Right lobe of liver (tissue), 6 donors: ENCODE data around the gene GNB1. TPM values are rescaled to one million over a fixed set of nuclear protein-coding genes. Genes with fewer than 3 reads are reported as not detected.

Experiments used
- ATAC-seq, 4 donors: fragments of 200-7000 bp; cut with Tn5 transposase; one replicate each; pipeline ENCODE4 v1.9.1; 2020; ENCODE audit warnings: mild to moderate bottlenecking in 4 of 4, moderate library complexity in 4 of 4
- DNase-seq, 3 donors: peaks; one replicate each; pipeline ENCODE4 v3.0.0-alpha.2; 2020
- H3K27ac ChIP-seq, 3 donors: fragments of 200-600 bp; one replicate each; pipeline ENCODE4 v1.8.0; 2022
- H3K27me3 ChIP-seq, 2 donors: fragments of 200-600 bp; one replicate each; pipeline ENCODE4 v1.8.0; 2022
- H3K36me3 ChIP-seq, 4 donors: fragments of 200-600 bp; sonication (generic) in 1 of 4; one replicate each; pipeline versions ENCODE4 v1.5.1 to v1.8.0; 2017 to 2022; ENCODE audit warnings: control low read depth in 1 of 4
- H3K4me1 ChIP-seq, 4 donors: fragments of 200-600 bp; sonication (generic) in 1 of 4; one replicate each; pipeline versions ENCODE4 v1.5.1 to v1.8.0; 2017 to 2022; ENCODE audit warnings: control low read depth in 1 of 4
- H3K4me3 ChIP-seq, 3 donors: fragments of 200-600 bp; one replicate each; pipeline ENCODE4 v1.8.0; 2022
- H3K9me3 ChIP-seq, 4 donors: fragments of 200-600 bp; sonication (generic) in 1 of 4; one replicate each; pipeline versions ENCODE4 v1.5.1 to v1.8.0; 2017 to 2022; ENCODE audit warnings: control low read depth in 1 of 4
- POLR2A ChIP-seq: fragments of 450-650 bp; IDR thresholded peaks from one replicate; pipeline ENCODE4 v1.6.1; 2017; ENCODE audit warnings: antibody characterized with exemption, mild to moderate bottlenecking
- WGBS: methylation state at CpG from one replicate; pipeline ENCODE4 v1.1.6; 2018; ENCODE audit warnings: low coverage, low lambda C conversion rate; ENCODE audit not compliant: insufficient coverage; ENCODE audit errors: missing lambda C conversion rate; 5-methylcytosine and 5-hydroxymethylcytosine counted together
- intact Hi-C, 2 donors: fragments of 100-400 bp; cut with DNase I; formaldehyde crosslinking; loops; one replicate each; pipeline versions ENCODE4 v1.11.2 to v1.14.1; 2022
- long read RNA-seq: library from polyadenylated mRNA; unstranded; transcript quantifications from one replicate; pipeline ENCODE4 v2.0.0, GENCODE V29; 2019
- total RNA-seq, 6 experiments: library from RNA; depleted of rRNA in 2 of 6; stranded (reverse); fragments of >200 nt in 2 of 6; fragmentation: NEBNext Ultra II Directional in 3 of 6; extraction: Animal tissue kit (Norgen Biotek cat#: 25700) in 3 of 6; gene quantifications; one replicate each; pipeline versions ENCODE4 v1.1.0 to v1.2.4, GENCODE V29; 2016 to 2023
- TF ChIP-seq, protein P1 (sequence below), 4 donors: fragments of 200-600 bp in 3 of 4; fragments of 450-650 bp in 1 of 4; IDR thresholded peaks; one replicate each; pipeline versions ENCODE4 v1.5.1 to v1.8.0; 2016 to 2022; ENCODE audit warnings: antibody characterized with exemption in 4 of 4, mild to moderate bottlenecking in 2 of 4
- donor health status: DM: no; HTN: yes; CAD: no.
- donor health status: DM: no; HTN: no; CAD: no.
- donor health status: DM: no; HTN: no; CAD: no.
- donor health status: DM: no; HTN: yes; CAD: no.
- donor health status: DM: no; HTN: yes; CAD: no.

The GNB1 gene
- 100 to 1,000 TPM in 4 of 6 experiments, 10 to 100 TPM in 2; 85.9 to 147 (median 104) TPM for total RNA-seq
- long read RNA-seq, partial matches to known transcripts, result 3 of 7 reads
- long read RNA-seq, other reads (novel, unspliced or antisense), result 4 of 7 reads

DNA sequence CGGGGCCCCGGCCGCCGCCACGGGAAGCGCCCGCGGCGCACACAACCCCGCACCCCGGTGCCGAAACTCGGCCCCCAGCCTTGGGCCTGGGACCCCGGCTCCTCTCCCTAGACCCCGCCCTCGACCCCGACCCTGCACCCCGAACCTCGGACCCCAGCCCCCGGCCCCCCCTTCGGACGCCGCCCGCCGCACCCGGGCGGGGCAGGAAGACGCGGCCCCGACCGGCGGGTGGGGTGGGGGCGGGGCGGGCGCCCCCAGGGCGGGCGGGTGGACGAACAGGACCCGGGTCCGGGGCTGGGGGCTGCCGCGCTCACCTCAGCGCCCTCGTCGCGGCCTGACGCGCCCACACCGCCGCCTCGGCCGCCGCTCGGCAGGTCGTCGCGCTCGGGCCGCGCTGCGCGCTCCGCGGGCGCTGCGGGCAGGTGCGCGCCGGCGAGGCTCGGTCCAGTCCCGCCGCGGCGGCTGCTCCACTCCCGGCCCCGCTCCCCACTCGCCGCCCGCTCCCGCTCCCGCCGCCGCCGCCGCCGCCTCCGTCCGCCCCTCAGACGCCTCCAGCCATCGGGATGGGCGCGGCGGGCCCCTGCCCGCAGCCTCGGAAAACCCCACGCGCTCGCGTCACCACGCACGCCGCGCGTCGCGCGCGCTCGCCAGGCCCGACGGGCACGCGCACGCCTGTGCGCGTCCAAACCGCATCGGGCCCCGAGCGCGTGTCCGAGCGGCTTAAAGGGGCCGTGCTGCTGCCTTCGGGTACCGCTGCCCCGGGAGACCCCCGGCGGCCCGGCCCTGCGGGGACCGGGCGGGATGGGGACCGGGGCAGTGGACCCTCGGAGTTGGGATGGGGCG is at the start of gene GNB1:
GNB1 (minus strand) TSS at position 582 of the 843 bp plus-strand sequence. CDS start 65,634 bp downstream, outside the sequence.
- H3K4me1 ChIP-seq, result peaks cover 0 to 46% (median 4%) of the 10 kb centered on the region in 4 donors
- intact Hi-C loops, result no loop called here
- DNase-seq (peak; percentile 90 to 91 (median 91)), ATAC-seq (peak; percentile 80 to 88 (median 82))
- no peaks in the 10 kb centered on the region for H3K9me3 ChIP-seq
- TF ChIP-seq, protein P1, sequence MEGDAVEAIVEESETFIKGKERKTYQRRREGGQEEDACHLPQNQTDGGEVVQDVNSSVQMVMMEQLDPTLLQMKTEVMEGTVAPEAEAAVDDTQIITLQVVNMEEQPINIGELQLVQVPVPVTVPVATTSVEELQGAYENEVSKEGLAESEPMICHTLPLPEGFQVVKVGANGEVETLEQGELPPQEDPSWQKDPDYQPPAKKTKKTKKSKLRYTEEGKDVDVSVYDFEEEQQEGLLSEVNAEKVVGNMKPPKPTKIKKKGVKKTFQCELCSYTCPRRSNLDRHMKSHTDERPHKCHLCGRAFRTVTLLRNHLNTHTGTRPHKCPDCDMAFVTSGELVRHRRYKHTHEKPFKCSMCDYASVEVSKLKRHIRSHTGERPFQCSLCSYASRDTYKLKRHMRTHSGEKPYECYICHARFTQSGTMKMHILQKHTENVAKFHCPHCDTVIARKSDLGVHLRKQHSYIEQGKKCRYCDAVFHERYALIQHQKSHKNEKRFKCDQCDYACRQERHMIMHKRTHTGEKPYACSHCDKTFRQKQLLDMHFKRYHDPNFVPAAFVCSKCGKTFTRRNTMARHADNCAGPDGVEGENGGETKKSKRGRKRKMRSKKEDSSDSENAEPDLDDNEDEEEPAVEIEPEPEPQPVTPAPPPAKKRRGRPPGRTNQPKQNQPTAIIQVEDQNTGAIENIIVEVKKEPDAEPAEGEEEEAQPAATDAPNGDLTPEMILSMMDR (IDR thresholded peaks at IDR 0.05), result peak in 1 of 4 donors; percentile 7
- TF ChIP-seq POLR2A, result peak; percentile 69
- H3K27me3 ChIP-seq, result no peaks in the 10 kb centered on the region
- peak within 1 kb of the TSS; percentile 53 to 89 (median 81) for H3K27ac ChIP-seq
- no peaks in the 10 kb centered on the region for H3K36me3 ChIP-seq
- 0% methylated on average over 2 of the region's 137 CpGs for WGBS
- H3K4me3 ChIP-seq, result peak within 1 kb of the TSS; percentile 72 to 85 (median 80)

DNA sequence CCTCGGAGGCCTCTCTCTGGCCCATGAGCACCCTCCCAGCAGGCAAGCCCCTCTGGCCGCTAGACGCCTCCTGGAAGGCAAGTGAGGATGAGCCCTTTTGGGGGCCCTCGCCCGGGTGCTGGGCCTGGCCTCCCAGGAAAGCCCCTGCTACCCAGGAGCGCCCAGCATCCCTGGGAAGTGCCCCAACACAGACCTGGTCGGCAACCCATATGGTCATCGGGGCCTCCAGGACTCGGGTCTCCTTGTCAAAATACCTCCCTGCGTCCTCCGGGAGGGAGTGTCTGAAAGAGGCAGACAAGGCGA is 49.2 kb upstream of the GNB1 start:
- Histone ChIP-seq H3K27me3 (no peaks in the 10 kb centered on the region), H3K36me3 (no peaks in the 10 kb centered on the region), H3K9me3 (no peaks in the 10 kb centered on the region), H3K4me3 (no peak overlapping the region), H3K27ac (no peak overlapping the region), H3K4me1 (peaks cover 0 to 8% (median 0%) of the 10 kb centered on the region in 4 donors)
- WGBS, result no CpG with 5 or more reads among the region's 12 CpGs
- intact Hi-C loops, result no loop called here
- DNase-seq (peak in 1 of 3 donors; percentile 32), ATAC-seq (no peak)
- TF ChIP-seq POLR2A, result no peak
- TF ChIP-seq, protein P1 (IDR thresholded peaks at IDR 0.05), result no peak

DNA sequence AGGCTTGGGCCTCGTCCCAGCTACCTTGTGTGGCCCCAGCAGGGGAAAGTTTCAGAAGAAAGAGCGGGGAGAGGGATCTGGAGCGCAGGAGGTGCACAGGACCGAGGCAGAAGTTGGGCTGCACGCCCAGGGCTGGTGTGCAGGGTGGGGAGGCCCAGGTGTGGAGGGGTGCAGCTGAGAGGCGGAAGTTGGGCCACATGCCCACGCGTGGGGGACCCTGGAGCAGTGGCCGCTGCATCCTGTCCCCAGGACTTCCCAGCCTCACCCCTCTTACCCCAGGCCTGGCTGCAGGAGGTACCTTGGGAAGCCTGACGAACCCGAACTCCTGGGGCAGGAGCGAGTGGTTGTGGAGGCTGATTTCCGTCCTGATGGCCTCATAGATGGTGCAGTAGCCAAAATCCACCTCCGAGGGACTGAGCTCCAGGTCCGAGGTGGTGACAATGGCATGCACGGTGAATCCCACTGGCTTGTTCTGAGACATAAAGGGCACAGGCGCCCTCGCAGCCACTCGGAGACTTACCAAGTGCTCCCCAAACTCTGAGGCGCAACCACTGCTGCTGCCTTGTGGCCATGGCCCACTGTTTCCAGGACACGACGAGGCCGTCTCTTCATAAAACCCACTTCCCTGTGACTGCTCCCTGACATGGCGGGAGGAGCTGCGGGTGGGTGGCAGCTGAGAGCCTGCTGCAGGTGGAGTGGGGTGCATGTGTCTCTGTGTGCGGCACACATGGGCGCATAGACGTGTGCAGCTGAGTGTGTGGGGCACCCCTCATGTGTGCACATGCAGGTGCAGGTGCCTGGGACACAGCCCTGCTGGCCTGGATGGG is 48.6 kb upstream of the GNB1 start:
- Histone ChIP-seq H3K4me3 (no peak overlapping the region), H3K36me3 (no peaks in the 10 kb centered on the region), H3K27me3 (no peaks in the 10 kb centered on the region), H3K4me1 (peaks cover 0 to 8% (median 0%) of the 10 kb centered on the region in 4 donors), H3K9me3 (no peaks in the 10 kb centered on the region), H3K27ac (no peak overlapping the region)
- intact Hi-C loops, result no loop called here
- 83% methylated on average over 12 of the region's 28 CpGs for WGBS
- DNase-seq (peak in 1 of 3 donors; percentile 44), ATAC-seq (no peak)
- no peak for TF ChIP-seq POLR2A
- TF ChIP-seq, protein P1 (IDR thresholded peaks at IDR 0.05), result no peak

DNA sequence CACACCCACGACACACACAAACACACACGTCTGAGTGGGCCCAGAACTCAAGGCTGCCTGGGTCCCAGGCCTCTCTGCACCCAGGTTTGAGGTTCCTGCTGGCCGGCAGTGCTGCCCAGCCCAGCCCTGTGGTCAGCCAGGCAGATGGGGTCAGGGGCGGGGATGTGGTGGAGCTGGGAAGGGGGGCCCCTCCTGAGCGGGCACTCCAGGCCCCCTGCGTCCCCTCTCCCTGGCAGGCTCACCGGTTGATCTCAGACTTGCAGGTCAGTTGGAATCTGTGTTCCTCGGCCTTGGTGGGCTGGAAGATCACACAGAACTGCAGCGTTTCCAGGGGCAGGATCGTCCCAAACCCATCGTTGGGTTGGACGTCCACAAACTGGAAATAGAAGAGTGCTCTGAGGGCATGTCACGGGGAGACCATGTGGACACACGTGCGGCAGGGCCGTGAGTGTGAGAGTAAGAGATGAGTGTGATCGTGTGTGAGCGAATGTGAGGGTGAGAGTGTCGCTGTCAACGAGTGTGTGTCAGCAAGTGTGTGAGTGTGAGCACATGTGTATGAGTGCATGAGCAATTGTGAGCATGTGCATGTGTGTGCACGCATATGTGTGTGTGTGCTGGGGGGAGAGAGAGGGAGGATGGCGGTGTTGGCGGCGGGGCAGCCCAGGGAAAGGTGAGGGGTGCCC is 47.9 kb upstream of the GNB1 start:
- intact Hi-C loops, result no loop called here
- H3K27ac ChIP-seq, result no peak overlapping the region
- no peak overlapping the region for H3K4me3 ChIP-seq
- H3K4me1 ChIP-seq, result peaks cover 0 to 8% (median 0%) of the 10 kb centered on the region in 4 donors
- H3K9me3 ChIP-seq, result no peaks in the 10 kb centered on the region
- DNase-seq (peak in 1 of 3 donors; percentile 22), ATAC-seq (no peak)
- 89% methylated on average over 14 of the region's 24 CpGs for WGBS
- TF ChIP-seq, protein P1 (IDR thresholded peaks at IDR 0.05), result no peak
- TF ChIP-seq POLR2A, result no peak
- H3K36me3 ChIP-seq, result no peaks in the 10 kb centered on the region
- no peaks in the 10 kb centered on the region for H3K27me3 ChIP-seq
